Astrocyte of the cerebellum (primary cell): ENCODE data around the gene GLI1.

ENCODE experiments used
- DNase-seq: peaks from one replicate; pipeline ENCODE4 v3.0.0-alpha.2; 2011; ENCODE audit warnings: low read depth
- H3K4me3 ChIP-seq: 2 replicates; pipeline ENCODE4 v1.5.1; 2011; ENCODE audit warnings: mild to moderate bottlenecking, low read depth, low read length, moderate library complexity
- in situ Hi-C: cut with HindIII; loops from 2 replicates; pipeline ENCODE4 v1.10.0; 2017; ENCODE audit warnings: low sequenced_read_pairs
- TF ChIP-seq, protein P1 (sequence below): IDR thresholded peaks from 2 replicates; pipeline ENCODE4 v1.5.1; 2012; ENCODE audit warnings: low read length, low read depth, moderate library complexity, mild to moderate bottlenecking; ENCODE audit errors: missing control alignments

Gene GLI1

DNA sequence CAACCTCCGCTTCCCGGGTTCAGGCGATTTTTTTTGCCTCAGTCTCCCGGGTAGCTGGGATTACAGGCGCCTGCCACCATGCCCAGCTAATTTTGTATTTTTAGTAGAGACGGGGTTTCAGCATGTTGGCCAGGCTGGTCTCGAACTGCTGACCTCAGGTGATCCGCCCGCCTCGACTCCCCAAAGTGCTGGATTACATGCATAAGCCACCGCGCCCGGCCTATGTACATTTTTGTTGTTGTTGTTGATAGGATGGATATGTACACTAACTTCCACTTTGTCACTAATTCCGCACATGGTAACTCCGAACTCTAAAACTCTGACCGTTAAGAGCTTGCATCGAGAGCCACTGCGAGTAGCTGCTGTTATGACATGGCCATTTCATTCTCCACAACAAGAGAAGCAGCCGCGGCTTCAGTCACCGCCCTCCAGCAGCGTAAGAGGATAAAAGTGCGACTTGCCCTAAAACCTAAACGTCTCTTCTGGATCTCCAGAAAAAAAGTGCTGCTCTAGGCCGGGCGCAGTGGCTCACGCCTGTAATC is 27.5 kb downstream of the GLI1 start:
- TF ChIP-seq, protein P1, sequence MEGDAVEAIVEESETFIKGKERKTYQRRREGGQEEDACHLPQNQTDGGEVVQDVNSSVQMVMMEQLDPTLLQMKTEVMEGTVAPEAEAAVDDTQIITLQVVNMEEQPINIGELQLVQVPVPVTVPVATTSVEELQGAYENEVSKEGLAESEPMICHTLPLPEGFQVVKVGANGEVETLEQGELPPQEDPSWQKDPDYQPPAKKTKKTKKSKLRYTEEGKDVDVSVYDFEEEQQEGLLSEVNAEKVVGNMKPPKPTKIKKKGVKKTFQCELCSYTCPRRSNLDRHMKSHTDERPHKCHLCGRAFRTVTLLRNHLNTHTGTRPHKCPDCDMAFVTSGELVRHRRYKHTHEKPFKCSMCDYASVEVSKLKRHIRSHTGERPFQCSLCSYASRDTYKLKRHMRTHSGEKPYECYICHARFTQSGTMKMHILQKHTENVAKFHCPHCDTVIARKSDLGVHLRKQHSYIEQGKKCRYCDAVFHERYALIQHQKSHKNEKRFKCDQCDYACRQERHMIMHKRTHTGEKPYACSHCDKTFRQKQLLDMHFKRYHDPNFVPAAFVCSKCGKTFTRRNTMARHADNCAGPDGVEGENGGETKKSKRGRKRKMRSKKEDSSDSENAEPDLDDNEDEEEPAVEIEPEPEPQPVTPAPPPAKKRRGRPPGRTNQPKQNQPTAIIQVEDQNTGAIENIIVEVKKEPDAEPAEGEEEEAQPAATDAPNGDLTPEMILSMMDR: no peak
- DNase-seq: no peak
- H3K4me3 ChIP-seq: no peak overlapping the region
- in situ Hi-C loops: no loop called here

DNA sequence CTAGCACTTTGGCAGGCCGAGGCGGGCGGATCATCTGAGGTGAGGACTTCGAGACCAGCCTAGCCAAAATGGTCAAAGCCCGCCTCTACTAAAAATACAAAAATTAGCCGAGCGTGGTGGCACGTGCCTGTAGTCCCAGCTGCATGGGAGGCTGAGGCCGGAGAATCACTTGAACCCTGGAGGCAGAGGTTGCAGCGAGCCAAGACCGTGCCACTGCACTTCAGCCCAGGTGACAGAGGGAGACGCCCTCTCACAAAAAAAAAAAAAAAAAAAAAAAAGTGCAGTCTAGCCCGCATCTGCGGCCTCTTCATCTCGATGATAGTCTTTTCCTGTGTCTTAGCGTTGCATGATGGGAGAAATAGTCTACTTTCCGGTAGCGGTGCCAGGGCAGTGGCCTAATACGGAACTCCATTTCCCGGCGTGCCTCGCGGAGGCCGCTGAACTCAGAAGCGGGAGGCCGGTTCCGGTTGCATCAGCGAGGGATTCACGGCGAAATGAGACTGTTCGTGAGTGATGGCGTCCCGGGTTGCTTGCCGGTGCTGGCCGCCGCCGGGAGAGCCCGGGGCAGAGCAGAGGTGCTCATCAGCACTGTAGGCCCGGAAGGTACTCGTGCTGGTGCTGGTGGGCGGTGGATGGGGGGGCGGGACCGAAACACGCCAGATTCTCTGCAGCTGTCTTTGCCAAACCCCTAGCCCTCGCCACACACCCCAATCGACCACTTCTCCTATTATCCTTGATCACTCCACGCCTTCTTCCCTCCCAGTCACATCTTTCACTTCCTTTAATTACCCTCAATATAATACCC is 28.2 kb downstream of the GLI1 start, which contains the start of gene MARS1:
TSS of gene MARS1 (plus strand) at position 472 of the 805 bp plus-strand sequence. CDS start at position 495, 23 bp downstream.
- peak within 1 kb of the TSS; percentile 98 for H3K4me3 ChIP-seq
- peak; percentile 90 for DNase-seq
- TF ChIP-seq, protein P1: no peak
- in situ Hi-C loops: no loop called here

DNA sequence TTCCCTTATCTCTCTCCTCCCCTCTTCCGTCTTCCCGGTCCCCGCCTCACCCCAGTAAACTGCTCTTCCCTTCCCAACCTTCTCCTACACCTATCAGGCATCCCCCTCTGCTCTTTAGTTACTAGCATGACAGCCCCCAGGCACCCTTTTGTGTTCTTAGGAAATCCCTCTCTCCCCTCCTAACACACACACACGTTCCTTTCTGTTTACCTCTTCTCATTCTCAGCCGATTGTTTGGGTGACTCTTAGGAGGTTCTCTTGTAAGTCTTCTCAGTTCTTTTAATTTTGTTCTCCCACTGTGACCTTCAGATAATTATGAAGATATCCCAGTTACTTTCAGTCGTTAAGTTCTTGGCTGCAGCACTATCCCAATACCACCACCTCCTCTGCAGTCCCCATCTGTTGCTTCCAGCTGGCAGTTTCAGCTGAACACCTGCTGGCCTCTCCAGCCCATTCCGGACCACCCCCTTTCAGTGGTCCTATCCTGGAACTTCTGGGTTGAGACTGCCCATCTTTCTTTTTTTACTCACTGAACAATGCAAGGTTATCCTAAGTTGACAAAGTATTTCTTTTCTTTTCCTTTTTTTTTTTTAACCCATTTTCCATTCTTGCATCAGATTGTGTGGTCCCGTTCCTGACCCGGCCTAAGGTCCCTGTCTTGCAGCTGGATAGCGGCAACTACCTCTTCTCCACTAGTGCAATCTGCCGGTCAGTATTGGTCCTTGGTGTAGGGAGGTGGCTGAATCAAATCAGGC is 29.0 kb downstream of the GLI1 start:
- no peak for DNase-seq
- peak overlapping the region; percentile 98 for H3K4me3 ChIP-seq
- TF ChIP-seq, protein P1: no peak
- in situ Hi-C loops: no loop called here

DNA sequence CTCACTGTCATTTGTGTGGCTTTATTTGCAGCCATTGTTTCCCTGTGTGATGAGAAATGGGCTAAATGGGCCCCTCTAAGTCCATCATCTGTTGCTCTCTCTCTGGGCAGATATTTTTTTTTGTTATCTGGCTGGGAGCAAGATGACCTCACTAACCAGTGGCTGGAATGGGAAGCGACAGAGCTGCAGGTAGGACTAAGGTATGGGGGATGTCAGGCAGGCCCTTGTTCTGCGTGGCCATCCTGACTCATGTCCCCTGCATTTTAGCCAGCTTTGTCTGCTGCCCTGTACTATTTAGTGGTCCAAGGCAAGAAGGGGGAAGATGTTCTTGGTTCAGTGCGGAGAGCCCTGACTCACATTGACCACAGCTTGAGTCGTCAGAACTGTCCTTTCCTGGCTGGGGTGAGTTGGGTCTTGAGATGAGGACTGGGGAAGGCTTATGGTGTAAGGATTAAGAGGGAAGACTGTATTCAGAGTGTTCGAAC is 29.6 kb downstream of the GLI1 start:
- no peak for DNase-seq
- TF ChIP-seq, protein P1: no peak
- peak overlapping the region; percentile 98 for H3K4me3 ChIP-seq
- in situ Hi-C loops: no loop called here

DNA sequence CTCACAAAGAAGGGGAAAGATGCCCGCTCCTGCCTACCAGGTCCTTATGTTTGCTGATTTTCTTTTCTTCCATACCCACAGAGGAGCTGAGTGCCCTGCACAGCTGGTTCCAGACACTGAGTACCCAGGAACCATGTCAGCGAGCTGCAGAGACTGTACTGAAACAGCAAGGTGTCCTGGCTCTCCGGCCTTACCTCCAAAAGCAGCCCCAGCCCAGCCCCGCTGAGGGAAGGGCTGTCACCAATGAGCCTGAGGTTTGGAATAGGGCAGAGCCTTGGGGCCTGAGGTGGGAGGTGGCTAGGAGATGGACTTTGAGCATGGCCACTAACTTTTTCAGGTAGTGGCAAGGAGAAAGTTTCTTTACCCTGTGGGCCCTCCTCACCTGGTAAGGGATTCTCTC is 30.5 kb downstream of the GLI1 start:
- TF ChIP-seq, protein P1: no peak
- in situ Hi-C loops: no loop called here
- H3K4me3 ChIP-seq: no peak overlapping the region
- DNase-seq: no peak
